ENCODE measurements around the gene RALBP1.

DNA sequence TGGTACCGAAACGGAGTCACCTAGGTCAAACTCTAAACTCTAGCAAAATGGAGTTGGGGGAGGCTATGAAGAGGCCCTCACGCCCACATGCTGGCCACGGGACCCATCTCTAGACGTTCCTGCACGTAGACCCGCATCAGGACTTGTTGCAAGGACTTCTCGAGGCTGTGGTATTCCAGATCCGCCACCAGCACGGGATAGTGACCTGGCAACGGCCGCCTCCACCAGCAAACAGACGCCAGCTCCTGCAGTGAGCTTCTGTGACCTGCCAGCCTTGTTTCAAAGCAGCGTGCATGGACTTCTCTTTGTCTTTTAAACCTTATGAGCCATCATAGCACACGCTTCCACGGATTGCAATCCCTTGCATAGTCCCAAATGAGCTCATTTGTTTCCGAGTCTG is 40.3 kb upstream of the RALBP1 start:
- TF ChIP-seq POLR2A (IDR thresholded peaks at IDR 0.05) (no peak), CTCF (IDR thresholded peaks at IDR 0.05) (no peak)
